Mesothelial cell of epicardium (in vitro differentiated cells): Measurements from ENCODE around the gene TCF20. TPM values are rescaled to one million over a fixed set of nuclear protein-coding genes. Genes with fewer than 3 reads are reported as not detected.
A peak's percentile ranks its signal among the peaks of the same experiment; 100 is the strongest.

Experiments used
- DNase-seq, 2 experiments: peaks; one replicate each; pipeline ENCODE4 v3.0.0; 2021; ENCODE audit warnings: low spot score in 2 of 2; ENCODE audit not compliant: unreplicated experiment in 2 of 2
- H3K27ac Mint-ChIP-seq: 2 replicates; pipeline ENCODE4 v1.8.0; 2021; ENCODE audit warnings: mixed read lengths
- H3K27me3 Mint-ChIP-seq: 2 replicates; pipeline ENCODE4 v1.8.0; 2021; ENCODE audit warnings: low read depth, mixed read lengths
- H3K36me3 Mint-ChIP-seq: 2 replicates; pipeline ENCODE4 v1.8.0; 2021; ENCODE audit warnings: mixed read lengths
- H3K4me1 Mint-ChIP-seq: 2 replicates; pipeline ENCODE4 v1.8.0; 2021; ENCODE audit warnings: mixed read lengths
- H3K4me3 Mint-ChIP-seq: 2 replicates; pipeline ENCODE4 v1.8.0; 2021; ENCODE audit warnings: mild to moderate bottlenecking, moderate library complexity, mixed read lengths
- H3K9me3 Mint-ChIP-seq: 2 replicates; pipeline ENCODE4 v1.8.0; 2021; ENCODE audit warnings: mixed read lengths
- CTCF ChIP-seq: fragments of 200-600 bp; sonication (generic); IDR thresholded peaks from one replicate; pipeline ENCODE4 v1.5.0; 2021; ENCODE audit warnings: antibody characterized with exemption; ENCODE audit not compliant: unreplicated experiment
- total RNA-seq: library from RNA; stranded (reverse); gene quantifications from 3 replicates; pipeline ENCODE4 v1.2.1, GENCODE V29; 2021

The TCF20 gene
- total RNA-seq, 1 donor from 2014 or later, result 82.2 TPM

GRCh38 chr22:42309865-42310264 is 39.4 kb upstream of the TCF20 start:
- no peaks in the 10 kb centered on the region for H3K9me3 Mint-ChIP-seq
- no peak for TF ChIP-seq CTCF
- no peak overlapping the region for H3K27ac Mint-ChIP-seq
- peaks cover 13% of the 10 kb centered on the region for H3K27me3 Mint-ChIP-seq
- no peak overlapping the region for H3K4me3 Mint-ChIP-seq
- peaks cover 42% of the 10 kb centered on the region for H3K4me1 Mint-ChIP-seq
- H3K36me3 Mint-ChIP-seq, result no peaks in the 10 kb centered on the region
- no peak for DNase-seq

DNA sequence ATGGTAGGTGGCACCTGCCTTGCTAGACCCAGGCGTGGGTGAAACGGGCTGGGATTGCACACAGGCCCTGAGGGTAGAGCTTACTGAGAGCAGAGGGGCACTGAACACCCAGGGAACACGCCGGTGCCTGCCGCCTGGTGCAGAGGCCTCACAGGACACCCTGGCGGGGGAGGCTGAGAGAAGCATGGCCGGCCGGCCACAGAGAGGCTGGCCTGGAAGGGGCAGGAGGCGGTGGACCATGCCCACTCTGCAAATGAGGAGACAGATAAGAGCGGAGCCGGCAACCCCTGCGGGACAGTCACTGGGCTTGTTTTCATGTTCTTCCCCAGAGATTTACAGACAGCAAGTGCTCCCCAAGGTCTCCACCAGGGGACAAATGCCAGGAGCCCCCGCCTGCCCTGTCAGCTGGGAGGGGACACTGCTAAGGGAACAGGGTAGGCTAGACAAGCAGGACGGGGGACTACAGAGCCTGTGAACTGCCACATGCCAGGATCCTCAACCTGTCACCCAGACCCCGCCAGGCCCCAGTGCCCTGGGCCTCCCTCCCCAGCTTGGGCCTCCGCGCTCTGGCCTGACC is 38.5 kb upstream of the TCF20 start:
- H3K4me3 Mint-ChIP-seq, result no peak overlapping the region
- H3K36me3 Mint-ChIP-seq, result no peaks in the 10 kb centered on the region
- peaks cover 14% of the 10 kb centered on the region for H3K27me3 Mint-ChIP-seq
- DNase-seq, result no peak
- H3K4me1 Mint-ChIP-seq, result peaks cover 42% of the 10 kb centered on the region
- H3K27ac Mint-ChIP-seq, result no peak overlapping the region
- H3K9me3 Mint-ChIP-seq, result no peaks in the 10 kb centered on the region
- TF ChIP-seq CTCF, result no peak

DNA sequence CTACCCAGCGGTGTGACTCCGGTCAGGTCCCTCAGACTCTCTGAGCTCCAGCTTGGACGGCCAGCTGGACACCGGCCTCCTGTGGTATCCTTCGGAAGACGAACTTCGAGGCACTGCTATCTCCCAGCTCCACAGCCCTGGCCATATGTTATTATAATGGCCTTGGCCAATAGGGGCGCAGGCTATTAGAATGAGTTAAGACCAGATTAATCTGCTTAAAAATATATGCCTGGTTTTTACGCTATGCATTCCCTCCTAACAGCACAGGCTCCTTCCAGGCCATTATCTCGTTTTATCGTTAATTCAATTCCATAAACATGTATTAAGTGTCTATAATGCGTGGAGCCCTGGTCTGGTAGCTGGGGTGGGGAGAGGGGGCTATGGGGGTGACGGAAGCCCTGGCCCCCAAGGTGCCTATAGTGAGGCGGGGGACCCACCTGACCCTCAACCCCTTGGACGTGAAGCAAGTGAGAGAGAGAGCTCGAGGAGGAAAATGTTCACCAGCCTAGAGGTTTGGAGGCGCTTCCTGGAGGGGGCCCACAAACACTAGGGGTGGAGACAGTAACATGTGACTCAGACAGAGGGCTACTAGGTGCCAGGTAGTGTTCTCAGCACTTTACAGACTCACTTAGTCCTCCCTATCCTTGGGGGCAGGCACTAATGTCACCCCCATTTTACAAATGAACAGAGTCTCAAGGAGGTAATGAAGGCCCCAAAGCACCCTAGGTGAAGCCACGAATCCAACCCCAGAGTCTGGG is 37.5 kb upstream of the TCF20 start:
- no peak overlapping the region for H3K27ac Mint-ChIP-seq
- H3K36me3 Mint-ChIP-seq, result no peaks in the 10 kb centered on the region
- TF ChIP-seq CTCF, result no peak
- H3K9me3 Mint-ChIP-seq, result no peaks in the 10 kb centered on the region
- no peak overlapping the region for H3K4me3 Mint-ChIP-seq
- peaks cover 9% of the 10 kb centered on the region for H3K27me3 Mint-ChIP-seq
- H3K4me1 Mint-ChIP-seq, result peaks cover 45% of the 10 kb centered on the region
- DNase-seq, result no peak

- H3K9me3 Mint-ChIP-seq, result no peaks in the 10 kb centered on the region
- H3K27ac Mint-ChIP-seq, result no peak overlapping the region
- no peak overlapping the region for H3K4me3 Mint-ChIP-seq
- TF ChIP-seq CTCF, result no peak
- H3K4me1 Mint-ChIP-seq, result peaks cover 64% of the 10 kb centered on the region
- peaks cover 6% of the 10 kb centered on the region for H3K27me3 Mint-ChIP-seq
- no peaks in the 10 kb centered on the region for H3K36me3 Mint-ChIP-seq
- DNase-seq, result no peak
Measured at GRCh38 chr22:42306010-42306409, 35.6 kb upstream of the TCF20 start.

DNA sequence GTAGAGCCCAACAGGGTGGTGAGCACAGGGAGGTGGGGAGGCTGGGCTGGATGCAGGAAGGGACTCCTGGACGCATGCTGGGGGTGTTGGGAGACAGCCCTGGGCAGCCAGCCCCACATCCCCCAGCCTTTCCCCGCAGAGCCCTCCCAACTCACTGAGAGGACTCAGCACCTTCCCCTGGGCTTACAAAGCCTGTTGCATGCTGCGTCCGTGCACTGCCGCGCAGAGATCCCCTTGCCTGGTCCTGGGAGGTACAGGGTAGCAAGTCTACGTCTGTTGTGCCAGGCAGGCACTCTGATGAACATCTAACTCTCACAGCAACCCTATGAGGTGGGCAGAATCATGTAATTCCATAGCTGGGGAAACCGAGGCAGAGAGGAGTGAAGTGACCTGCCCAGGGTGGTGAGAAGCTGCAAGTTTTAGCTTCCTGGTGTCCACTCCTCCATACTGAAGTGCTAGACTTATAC is 33.9 kb upstream of the TCF20 start:
- H3K4me3 Mint-ChIP-seq, result peak overlapping the region; percentile 46
- no peaks in the 10 kb centered on the region for H3K9me3 Mint-ChIP-seq
- TF ChIP-seq CTCF, result no peak
- H3K4me1 Mint-ChIP-seq, result peaks cover 63% of the 10 kb centered on the region
- peaks cover 6% of the 10 kb centered on the region for H3K27me3 Mint-ChIP-seq
- no peaks in the 10 kb centered on the region for H3K36me3 Mint-ChIP-seq
- H3K27ac Mint-ChIP-seq, result peak overlapping the region; percentile 91
- no peak for DNase-seq
